Measurements from ENCODE around the gene IGLL5. TPM values are rescaled to one million over a fixed set of nuclear protein-coding genes. Genes with fewer than 3 reads are reported as not detected.

IGLL5 gene
- total and polyA plus RNA-seq, 9 of the 15 experiments (the other 6 are each of a cell fraction or from before 2014, with no cell fraction given) = not detected

GRCh38 chr22:22884010-22884887, 3.4 kb upstream of the IGLL5 start (continued):
- no peak for TF ChIP-seq ZBTB26 (CRISPR knock-in tag; IDR thresholded peaks at IDR 0.05)
- TF ChIP-seq ZBED1 (IDR thresholded peaks at IDR 0.05) = peak; percentile 80; the same call in 1 of the 2 replicates
- no peak for TF ChIP-seq CXXC5 (CRISPR knock-in tag; IDR thresholded peaks at IDR 0.05)
- no peak for TF ChIP-seq SMARCA5 (IDR thresholded peaks at IDR 0.05)
- peak; percentile 44; the same call in 1 of the 2 replicates for TF ChIP-seq TEAD4 (IDR thresholded peaks at IDR 0.05; ENCODE audit: low read length)
- TF ChIP-seq TEAD4 (CRISPR knock-in tag; IDR thresholded peaks at IDR 0.05; ENCODE audit: borderline replicate concordance) = no peak
- TF ChIP-seq EP400 (IDR thresholded peaks at IDR 0.05) = no peak
- peak in 1 of 2 experiments; percentile 90; a peak in 2 of 4 replicates for TF ChIP-seq ZNF639 (CRISPR knock-in tag; conservative IDR thresholded peaks at IDR 0.05 in 1 of 2, IDR thresholded peaks at IDR 0.05 in 1 of 2)
- TF ChIP-seq PPARD (CRISPR knock-in tag; IDR thresholded peaks at IDR 0.05) = no peak
- no peak for TF ChIP-seq XRCC3 (IDR thresholded peaks at IDR 0.05)
- peak; percentile 84 for TF ChIP-seq DACH1 (IDR thresholded peaks at IDR 0.05; ENCODE audit: partially characterized antibody)
- TF ChIP-seq HMGXB4 (CRISPR knock-in tag; IDR thresholded peaks at IDR 0.05) = peak; percentile 48; the same call in 1 of the 2 replicates
- no peak for TF ChIP-seq NEUROD1 (IDR thresholded peaks at IDR 0.05; ENCODE audit: borderline replicate concordance, low read depth, low read length, partially characterized antibody)
- no peak for TF ChIP-seq MYNN (IDR thresholded peaks at IDR 0.05)
- TF ChIP-seq MYNN (CRISPR knock-in tag; IDR thresholded peaks at IDR 0.05) = peak; percentile 8; the same call in 1 of the 2 replicates
- TF ChIP-seq CCAR2 (IDR thresholded peaks at IDR 0.05; ENCODE audit: low read depth, low read length) = no peak
- peak in 1 of 2 experiments; percentile 77; a peak in 2 of 4 replicates for TF ChIP-seq SRF (CRISPR knock-in tag; IDR thresholded peaks at IDR 0.05)
- TF ChIP-seq RB1 (IDR thresholded peaks at IDR 0.05; ENCODE audit: low read depth) = peak; percentile 99
- TF ChIP-seq FOXJ3 (CRISPR knock-in tag; IDR thresholded peaks at IDR 0.05) = no peak

Data from K562 (cell line).